ENCODE results near the gene PALD1. TPM values are rescaled to one million over a fixed set of nuclear protein-coding genes. Genes with fewer than 3 reads are reported as not detected.

Gene PALD1
- total RNA-seq, 2 donors from 2014 or later = 17.3 to 19.7 TPM

DNA sequence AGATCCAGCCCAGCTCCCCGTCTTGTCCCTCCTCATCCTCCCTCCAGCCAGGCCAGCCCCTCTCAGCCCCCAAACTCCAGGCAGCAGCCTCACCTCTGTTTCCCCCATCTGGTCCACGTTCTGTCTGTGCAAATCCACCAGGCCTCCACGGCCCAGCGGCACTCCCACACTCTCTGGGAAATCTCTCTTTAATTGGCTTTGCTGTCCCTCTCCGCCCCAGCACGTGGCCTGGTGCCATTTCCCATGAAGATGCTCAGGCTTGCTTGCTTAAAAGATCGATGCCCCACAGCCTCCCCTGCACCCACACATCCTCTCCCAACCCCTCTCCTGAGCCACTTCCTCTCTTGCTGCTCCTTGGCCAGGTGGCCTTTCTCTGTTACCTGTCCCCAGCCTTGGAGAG, 84.7 kb downstream of the PALD1 start:
- H3K27ac Mint-ChIP-seq = no peak overlapping the region

DNA sequence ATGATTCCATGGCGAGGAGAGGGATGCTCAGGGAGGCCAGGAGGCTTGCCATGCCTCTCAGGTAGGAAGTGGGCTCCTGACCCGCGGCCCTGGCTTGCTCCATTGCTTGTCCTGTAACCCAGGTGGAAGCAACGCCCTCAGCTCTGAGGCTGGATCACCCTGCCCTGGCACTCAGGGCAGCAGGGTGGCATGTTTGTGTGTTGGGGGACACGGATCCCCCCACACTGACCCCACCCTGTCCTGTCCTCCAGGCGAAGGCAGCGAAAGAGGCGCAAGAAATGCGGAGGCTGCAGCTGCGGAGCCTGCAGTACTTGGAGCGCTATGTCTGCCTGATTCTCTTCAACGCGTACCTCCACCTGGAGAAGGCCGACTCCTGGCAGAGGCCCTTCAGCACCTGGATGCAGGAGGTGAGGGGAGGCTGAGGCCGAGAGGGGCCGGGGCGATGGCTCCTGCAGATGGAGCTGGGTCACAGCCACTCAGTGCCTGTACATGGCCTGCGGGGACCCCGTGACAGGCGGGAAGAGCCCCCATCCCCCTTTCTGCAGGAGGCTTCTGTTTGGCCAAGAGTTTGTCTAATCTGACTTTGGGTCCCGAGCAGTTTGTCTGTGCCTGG, 85.7 kb downstream of the PALD1 start:
- 93 to 96% methylated on average over 12 to 21 of the region's 21 CpGs for WGBS, 2 experiments (ENCODE audit: insufficient coverage in 1 of 2, insufficient read length in 1 of 2)
- Mint-ChIP-seq H3K9me3 (no peaks in the 10 kb centered on the region), H3K4me3 (no peak overlapping the region), H3K36me3 (ENCODE audit: low read depth) (peaks cover 3% of the 10 kb centered on the region), H3K4me1 (peaks cover 6% of the 10 kb centered on the region), H3K27me3 (ENCODE audit: insufficient read depth) (no peaks in the 10 kb centered on the region), H3K27ac (no peak overlapping the region)
- TF ChIP-seq, protein P1, sequence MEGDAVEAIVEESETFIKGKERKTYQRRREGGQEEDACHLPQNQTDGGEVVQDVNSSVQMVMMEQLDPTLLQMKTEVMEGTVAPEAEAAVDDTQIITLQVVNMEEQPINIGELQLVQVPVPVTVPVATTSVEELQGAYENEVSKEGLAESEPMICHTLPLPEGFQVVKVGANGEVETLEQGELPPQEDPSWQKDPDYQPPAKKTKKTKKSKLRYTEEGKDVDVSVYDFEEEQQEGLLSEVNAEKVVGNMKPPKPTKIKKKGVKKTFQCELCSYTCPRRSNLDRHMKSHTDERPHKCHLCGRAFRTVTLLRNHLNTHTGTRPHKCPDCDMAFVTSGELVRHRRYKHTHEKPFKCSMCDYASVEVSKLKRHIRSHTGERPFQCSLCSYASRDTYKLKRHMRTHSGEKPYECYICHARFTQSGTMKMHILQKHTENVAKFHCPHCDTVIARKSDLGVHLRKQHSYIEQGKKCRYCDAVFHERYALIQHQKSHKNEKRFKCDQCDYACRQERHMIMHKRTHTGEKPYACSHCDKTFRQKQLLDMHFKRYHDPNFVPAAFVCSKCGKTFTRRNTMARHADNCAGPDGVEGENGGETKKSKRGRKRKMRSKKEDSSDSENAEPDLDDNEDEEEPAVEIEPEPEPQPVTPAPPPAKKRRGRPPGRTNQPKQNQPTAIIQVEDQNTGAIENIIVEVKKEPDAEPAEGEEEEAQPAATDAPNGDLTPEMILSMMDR (conservative IDR thresholded peaks at IDR 0.05) = no peak
- H3K36me3 ChIP-seq (ENCODE audit: control insufficient read depth, insufficient read depth, low read length) = no peaks in the 10 kb centered on the region
- no peak overlapping the region for H3K9ac ChIP-seq (ENCODE audit: extremely low read depth, low read length, poor library complexity, severe bottlenecking)
- H3K9me3 ChIP-seq (ENCODE audit: control insufficient read depth, low read length) = no peaks in the 10 kb centered on the region
- no peak overlapping the region for H3K27ac ChIP-seq (ENCODE audit: low read depth, low read length)
- no peak overlapping the region for H3K4me3 ChIP-seq (ENCODE audit: low read length)
- peak; percentile 36 for DNase-seq
- H3K4me1 ChIP-seq (ENCODE audit: control insufficient read depth, insufficient read depth, low read length) = no peaks in the 10 kb centered on the region
- no peaks in the 10 kb centered on the region for H3K27me3 ChIP-seq (ENCODE audit: control insufficient read depth, insufficient read depth, low read length, poor library complexity, severe bottlenecking)

More for the DNA sequence above, 84.7 kb downstream of the PALD1 start:
- no peaks in the 10 kb centered on the region for H3K27me3 ChIP-seq (ENCODE audit: control insufficient read depth, insufficient read depth, low read length, poor library complexity, severe bottlenecking)
- H3K4me3 Mint-ChIP-seq = no peak overlapping the region
- H3K4me1 Mint-ChIP-seq = peaks cover 14% of the 10 kb centered on the region
- H3K27me3 Mint-ChIP-seq (ENCODE audit: insufficient read depth) = no peaks in the 10 kb centered on the region
- 89 to 93% methylated on average over 6 to 7 of the region's 7 CpGs for WGBS, 2 experiments (ENCODE audit: insufficient coverage in 1 of 2, insufficient read length in 1 of 2)
- H3K4me1 ChIP-seq (ENCODE audit: control insufficient read depth, insufficient read depth, low read length) = no peaks in the 10 kb centered on the region
- no peak overlapping the region for H3K4me3 ChIP-seq (ENCODE audit: low read length)
- no peaks in the 10 kb centered on the region for H3K36me3 ChIP-seq (ENCODE audit: control insufficient read depth, insufficient read depth, low read length)
- H3K9me3 ChIP-seq (ENCODE audit: control insufficient read depth, low read length) = no peaks in the 10 kb centered on the region
- DNase-seq = peak; percentile 32
- H3K27ac ChIP-seq (ENCODE audit: low read depth, low read length) = no peak overlapping the region
- peaks cover 3% of the 10 kb centered on the region for H3K36me3 Mint-ChIP-seq (ENCODE audit: low read depth)
- H3K9me3 Mint-ChIP-seq = no peaks in the 10 kb centered on the region
- TF ChIP-seq, protein P1 (conservative IDR thresholded peaks at IDR 0.05) = no peak
- H3K9ac ChIP-seq (ENCODE audit: extremely low read depth, low read length, poor library complexity, severe bottlenecking) = no peak overlapping the region

DNA sequence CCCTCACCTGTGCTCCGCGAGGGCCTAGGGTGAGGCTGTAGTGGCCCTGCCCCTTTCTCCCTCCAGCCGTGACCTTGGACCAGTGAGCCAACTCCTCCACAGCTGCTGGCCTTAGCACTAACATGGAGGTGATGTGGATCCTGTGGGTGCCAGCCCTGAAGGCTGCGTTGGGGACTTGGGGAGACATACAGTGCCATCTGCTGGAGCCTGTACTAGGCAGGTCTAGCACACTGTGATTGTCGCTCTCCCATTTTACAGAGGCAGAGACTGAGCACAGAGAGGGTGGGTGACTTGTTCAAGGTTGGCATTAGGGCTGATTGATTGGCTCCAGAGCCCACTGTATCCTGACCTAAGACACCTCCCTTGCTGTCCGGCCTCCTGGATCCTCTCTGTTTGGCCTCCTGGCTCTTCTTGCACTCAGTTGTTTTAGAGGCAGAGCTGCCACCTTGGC, 86.4 kb downstream of the PALD1 start:
- H3K27ac ChIP-seq (ENCODE audit: low read depth, low read length) = no peak overlapping the region
- TF ChIP-seq, protein P1 (conservative IDR thresholded peaks at IDR 0.05) = no peak
- H3K4me3 Mint-ChIP-seq = no peak overlapping the region
- no peaks in the 10 kb centered on the region for H3K9me3 ChIP-seq (ENCODE audit: control insufficient read depth, low read length)
- H3K36me3 ChIP-seq (ENCODE audit: control insufficient read depth, insufficient read depth, low read length) = no peaks in the 10 kb centered on the region
- H3K27ac Mint-ChIP-seq = no peak overlapping the region
- H3K27me3 ChIP-seq (ENCODE audit: control insufficient read depth, insufficient read depth, low read length, poor library complexity, severe bottlenecking) = no peaks in the 10 kb centered on the region
- H3K4me1 ChIP-seq (ENCODE audit: control insufficient read depth, insufficient read depth, low read length) = no peaks in the 10 kb centered on the region
- no peaks in the 10 kb centered on the region for H3K4me1 Mint-ChIP-seq
- H3K36me3 Mint-ChIP-seq (ENCODE audit: low read depth) = peaks cover 3% of the 10 kb centered on the region
- DNase-seq = no peak
- no peaks in the 10 kb centered on the region for H3K9me3 Mint-ChIP-seq
- H3K4me3 ChIP-seq (ENCODE audit: low read length) = no peak overlapping the region
- WGBS, 2 experiments (ENCODE audit: insufficient coverage in 1 of 2, insufficient read length in 1 of 2) = 91 to 98% methylated on average over 6 of the region's 6 CpGs
- no peaks in the 10 kb centered on the region for H3K27me3 Mint-ChIP-seq (ENCODE audit: insufficient read depth)
- H3K9ac ChIP-seq (ENCODE audit: extremely low read depth, low read length, poor library complexity, severe bottlenecking) = no peak overlapping the region
